GM21528 (cell line): ENCODE measurements around the gene SOX6.

Source experiments
- ATAC-seq: cut with Tn5 transposase; IDR thresholded peaks from one replicate; pipeline ENCODE4 v1.9.1; 2021; ENCODE audit warnings: mild to moderate bottlenecking, moderate library complexity; ENCODE audit not compliant: unreplicated experiment, low FRiP score

SOX6 gene

DNA sequence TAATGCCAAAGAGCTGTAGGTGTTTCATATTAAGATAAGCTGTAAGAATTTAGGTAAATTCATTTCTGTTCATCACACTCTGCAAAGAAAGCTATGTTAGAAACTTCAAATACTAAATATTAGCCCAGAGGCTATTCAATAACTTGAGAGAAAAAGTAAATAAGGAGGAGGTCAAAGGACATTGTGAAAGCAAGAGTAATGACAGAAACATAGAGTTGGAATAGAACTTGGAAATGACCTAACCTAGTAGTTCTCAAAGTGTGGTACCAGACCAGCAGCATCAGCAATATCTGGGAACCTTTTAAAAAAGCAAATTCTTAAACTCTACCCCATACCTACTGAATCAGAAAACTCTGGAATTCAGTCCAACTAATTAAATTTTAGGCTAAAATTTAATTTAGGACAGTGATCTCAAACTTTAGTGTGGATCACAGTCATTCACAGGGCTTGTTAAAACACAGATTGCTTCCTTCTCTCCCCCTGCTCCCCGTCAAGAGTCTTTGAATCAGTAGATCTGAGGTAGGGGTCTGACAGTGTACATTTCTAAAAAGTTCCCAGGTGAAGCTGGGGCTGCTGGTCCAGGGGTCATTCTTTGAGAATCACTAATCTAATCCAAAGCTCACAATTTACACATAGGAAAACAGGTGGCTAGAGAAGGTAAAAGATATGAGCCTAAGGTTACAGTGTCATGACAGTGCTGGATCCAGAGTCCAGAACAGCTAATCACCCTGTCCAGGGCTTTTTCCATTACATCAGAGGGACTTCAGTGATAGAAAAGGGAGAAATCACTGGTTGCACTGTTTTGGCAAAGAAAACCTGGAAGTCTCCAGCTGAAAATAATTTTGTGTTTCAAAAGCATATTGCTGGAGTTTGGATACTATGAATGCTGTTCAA lies 241.1 kb downstream of the SOX6 start:
- no peak for ATAC-seq

- ATAC-seq, result no peak
These were observed 241.9 kb downstream of the SOX6 start for GRCh38 chr11:16114431-16114830.

DNA sequence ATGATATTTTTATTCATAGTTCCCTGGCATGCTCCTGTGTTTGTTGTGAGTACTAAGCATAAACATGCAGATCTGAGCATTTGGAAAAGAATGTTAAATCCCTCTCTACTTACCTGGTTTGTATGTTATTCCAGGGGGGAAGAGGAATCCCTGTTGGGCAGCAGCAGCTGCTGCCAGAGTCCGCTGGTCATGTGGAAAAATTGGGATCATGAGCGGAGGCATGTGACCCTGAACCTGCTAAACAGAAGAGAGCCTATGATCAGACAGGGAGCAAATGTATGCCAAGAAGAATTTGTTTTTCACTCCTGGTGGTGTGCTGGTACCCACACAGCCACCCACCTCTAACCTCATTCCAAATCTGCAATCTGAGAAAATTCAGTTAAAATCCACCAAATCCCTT lies 244.7 kb downstream of the SOX6 start:
- ATAC-seq, result no peak

- ATAC-seq, result no peak
These were observed 245.5 kb downstream of the SOX6 start for GRCh38 chr11:16110886-16111285.

- no peak for ATAC-seq
These were observed 256.9 kb downstream of the SOX6 start for GRCh38 chr11:16099343-16099900.

DNA sequence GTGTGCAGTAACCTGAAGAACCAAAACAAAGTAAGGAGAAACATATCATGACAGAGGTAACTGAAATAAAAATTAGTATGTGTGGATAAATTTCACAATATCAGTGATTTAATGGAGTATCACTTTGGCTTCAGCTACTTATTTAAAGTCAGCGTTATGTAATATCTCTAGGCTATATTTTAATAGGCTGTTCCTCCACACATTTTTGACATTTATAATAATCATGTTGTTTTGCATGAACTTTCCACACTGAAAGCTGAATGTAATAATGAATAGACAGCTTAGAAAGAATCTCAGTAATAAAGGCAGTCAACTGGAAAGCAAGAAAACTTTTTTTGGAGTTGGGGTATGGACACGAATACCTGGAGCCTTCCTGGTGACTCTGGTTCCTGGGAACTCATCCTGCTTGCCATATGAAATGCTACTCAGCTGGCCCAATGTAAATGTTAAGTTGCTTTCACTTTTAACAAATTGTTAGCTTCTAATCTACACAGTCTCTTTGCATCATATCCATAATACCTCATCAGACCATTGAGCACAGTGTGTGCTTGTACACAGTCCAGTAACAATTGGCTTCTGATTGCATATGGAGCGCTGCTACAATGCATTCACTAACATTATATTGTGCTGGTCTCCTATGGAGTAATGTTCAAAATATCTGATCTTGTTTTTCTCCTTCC lies 257.7 kb downstream of the SOX6 start:
- ATAC-seq, result no peak

- ATAC-seq, result no peak
These were observed 258.8 kb downstream of the SOX6 start for GRCh38 chr11:16097543-16097942.

GRCh38 chr11:16096336-16096735 lies 260.0 kb downstream of the SOX6 start:
- ATAC-seq, result no peak

DNA sequence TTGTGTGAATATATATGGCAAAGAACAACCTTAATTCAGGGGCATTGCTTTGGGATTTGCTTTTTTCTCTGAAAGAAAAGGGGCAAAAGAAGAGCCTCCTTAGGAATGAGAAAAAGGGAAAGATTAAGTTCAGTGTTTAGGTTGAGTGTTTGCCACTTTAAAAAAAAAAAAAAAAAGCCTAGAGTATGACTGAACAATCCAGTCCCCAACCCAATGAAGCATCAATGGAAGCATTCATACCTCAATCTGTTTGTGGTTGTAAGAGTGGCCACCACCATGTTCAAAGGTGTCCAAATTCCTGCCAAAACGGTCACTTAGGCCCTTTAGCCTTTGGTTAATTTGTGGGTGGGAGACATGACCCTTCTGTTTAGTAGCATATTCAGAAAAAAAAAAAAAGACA lies 260.6 kb downstream of the SOX6 start:
- ATAC-seq, result no peak

DNA sequence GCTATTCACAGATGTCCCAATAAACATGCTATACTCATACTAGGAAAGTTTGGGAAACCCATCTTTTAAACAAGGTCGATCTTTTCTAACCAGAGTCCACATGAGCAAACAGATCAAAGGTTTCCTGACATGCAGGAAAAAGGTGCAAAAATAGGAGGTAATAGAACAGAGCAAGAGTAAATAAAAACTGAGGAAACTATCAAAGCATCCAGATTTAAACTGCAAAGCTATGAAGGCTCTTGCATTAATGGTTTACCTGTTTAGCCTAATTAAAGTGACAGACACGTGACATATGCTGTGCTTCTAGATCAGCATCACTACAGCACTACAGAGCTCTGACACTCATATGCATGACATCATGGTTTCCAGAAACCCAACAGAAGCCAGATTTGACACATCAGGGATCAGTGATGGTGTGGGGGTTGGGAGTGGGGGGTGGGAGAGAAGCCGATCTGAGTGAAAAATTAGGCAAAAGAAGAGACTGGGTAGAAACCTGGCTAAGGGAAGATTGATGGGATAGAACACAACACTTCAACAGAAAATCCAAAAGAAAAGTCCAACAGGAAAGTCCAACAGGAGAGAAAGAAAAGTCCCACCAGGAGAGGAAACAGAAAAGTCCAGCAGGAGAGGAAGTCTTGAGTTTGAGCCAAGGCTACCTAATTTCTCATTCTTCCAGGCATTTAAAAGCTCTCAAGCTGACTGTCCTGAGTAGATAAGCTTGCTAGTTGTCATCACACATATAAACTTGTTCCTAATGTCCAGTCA lies 262.3 kb downstream of the SOX6 start:
- no peak for ATAC-seq

GRCh38 chr11:16091862-16092261 lies 264.5 kb downstream of the SOX6 start:
- ATAC-seq, result no peak

DNA sequence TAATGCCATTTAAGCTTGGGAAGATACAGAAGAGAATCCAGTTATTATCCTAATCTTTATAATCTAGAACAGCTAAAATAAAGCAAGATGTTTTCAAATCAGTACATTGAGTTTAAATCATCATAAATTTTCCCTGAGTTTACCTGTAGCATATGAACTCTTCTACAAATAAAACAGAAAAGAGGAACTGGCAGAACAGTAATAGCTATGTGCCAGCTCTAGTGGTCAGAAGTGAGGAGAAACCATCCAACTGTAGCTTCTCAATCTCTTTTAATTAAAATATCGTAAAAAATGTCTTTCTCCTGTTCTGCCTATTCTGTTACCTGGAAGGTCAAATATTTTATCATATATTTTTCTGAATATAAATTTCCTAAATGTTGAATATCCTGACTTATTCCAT lies 266.9 kb downstream of the SOX6 start:
- no peak for ATAC-seq

GRCh38 chr11:16088774-16089173 lies 267.6 kb downstream of the SOX6 start:
- ATAC-seq, result no peak

DNA sequence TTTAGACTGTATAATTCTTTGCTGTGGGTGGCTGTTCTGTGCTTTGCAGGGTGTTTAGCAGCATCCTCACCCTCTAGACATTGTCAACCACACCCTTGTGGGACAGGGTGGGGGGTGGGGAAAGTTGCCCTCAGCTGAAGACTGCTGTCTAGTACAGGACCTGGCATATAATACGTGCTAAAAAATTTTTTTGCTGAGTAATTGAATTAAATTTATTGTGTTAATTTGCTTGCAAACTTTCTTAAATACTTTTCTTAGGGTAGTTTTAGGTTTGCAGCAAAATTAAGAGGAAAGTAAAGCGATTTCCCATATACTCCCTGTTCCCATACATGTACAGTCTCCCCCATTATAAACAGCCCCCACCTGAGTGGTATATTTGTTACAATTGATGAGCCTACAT lies 268.5 kb downstream of the SOX6 start:
- ATAC-seq, result no peak

DNA sequence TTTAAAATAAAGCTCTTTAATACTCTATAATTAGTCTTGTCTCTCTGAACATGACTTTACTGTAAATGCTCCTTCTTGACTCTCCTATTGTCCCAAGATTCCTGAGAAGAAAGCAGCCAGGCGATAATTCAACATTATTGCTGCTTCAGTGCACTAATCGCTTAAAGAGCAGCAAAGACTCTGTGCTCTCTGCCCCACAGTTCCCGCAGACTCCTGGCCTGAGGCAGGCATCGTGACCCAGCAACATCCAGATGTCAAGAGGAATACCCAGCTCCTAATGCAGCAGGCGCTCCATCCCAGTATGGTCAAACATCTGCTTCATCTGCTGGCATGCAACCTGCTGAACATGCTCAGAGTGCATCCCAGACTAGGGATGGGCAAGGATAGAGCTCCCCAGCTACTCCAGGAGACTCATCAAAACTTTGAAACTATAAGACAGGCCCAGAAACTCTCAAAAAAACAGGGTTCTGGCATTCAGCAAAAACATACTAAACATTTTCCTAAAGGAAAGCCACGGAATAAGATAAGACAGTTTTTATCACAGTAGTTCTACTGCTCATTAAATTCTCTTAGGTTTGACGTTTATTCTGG lies 270.0 kb downstream of the SOX6 start:
- no peak for ATAC-seq

- ATAC-seq, result no peak
These were observed 274.0 kb downstream of the SOX6 start for GRCh38 chr11:16082095-16083055.

DNA sequence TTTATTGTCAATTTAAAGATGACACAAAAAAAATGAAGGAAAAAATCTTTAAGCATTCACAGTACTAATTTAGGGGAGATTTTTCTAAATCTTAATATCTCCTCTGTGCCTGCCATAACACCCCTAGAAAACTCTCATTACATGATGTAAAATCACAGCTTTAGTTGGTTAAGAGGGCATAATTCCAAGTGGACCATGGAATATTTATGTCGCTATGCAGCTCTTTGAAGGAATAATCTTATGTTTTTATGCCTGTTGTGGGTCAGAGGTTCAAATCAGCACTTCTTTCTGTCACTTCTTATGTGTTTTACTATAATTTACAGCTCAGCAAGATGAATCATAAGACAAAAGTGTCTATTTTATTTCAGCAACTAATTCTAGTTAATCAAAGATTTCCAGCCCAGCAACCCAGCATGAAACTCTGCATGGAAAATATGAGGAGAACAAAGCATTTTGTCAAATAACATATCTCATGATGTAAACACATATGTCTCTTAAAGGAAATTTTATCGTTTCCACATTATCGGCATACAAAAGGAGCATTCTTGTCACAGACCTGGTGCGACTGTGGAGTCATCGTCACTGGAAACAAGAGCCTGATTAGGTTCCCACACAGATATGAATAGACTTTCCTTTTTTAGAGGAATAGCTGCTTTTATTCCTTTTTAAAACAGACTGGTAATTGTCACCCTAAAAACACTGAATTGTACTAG lies 274.8 kb downstream of the SOX6 start:
- no peak for ATAC-seq

GRCh38 chr11:16080688-16081381 lies 275.5 kb downstream of the SOX6 start:
- ATAC-seq, result no peak
